Stimulated activated CD4-positive, alpha-beta T cell treated with anti-CD3 and anti-CD28 coated beads, Interleukin-4, amount 100 ng/mL, for 1 hour (primary cell): Measurements from ENCODE around the gene UEVLD.
"Not testable (repeated sequence)": the region's sequence is repeated elsewhere in the genome, so short reads cannot be mapped to it uniquely, and the experiment has no call there.

Source experiments
- DNase-seq: peaks from one replicate; pipeline ENCODE4 v3.0.0-alpha.2; 2020

Gene UEVLD

DNA sequence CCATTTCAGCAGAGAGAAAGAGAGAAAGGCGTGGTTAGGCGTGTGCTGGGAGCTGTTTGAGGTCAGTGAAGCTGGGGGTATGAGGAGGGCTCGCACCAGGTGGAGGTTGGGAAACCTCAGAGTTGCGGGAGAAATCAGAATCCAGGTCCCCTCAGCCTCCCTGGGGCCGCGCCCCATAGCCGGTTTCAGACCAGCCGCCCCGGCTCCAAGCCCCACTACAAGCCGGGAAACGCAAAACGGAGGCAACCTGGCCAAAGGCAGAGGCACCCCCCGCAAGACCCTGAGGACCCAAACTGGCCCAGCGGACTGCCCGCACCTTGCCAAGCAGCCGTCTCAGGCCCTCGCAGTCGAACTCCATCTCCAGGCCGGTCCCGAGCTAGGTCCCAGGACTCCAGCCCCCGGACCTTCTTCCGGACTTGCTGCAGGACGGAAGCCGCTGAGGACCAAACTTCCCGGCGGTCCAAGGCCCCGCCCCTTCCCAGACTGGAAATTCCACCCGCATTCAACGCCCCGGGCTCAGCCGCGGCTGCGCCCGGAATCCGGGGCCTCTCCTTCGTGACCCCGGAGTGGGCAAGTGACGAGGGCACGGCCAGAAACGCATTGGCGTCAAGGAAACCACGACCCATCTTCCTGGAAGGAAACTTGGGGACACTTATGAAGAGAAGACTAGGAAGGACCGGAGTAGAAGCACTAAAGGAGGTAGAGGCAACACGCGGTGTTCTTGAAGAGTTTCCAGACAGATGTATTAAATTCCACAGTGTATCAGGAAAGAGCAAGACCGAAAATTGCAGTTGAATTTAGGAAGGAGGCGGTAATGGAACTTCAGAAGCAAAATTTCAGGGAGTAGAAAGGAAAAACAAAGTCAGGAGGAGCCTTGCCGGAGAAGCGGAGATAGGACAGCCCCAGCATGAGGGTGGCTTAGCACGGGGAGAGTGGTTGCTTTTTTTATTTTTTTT is at the start of gene UEVLD:
UEVLD (minus strand) TSS at position 438 of the 956 bp plus-strand sequence; CDS start at position 358, 80 bp downstream.
- DNase-seq = peak; percentile 65

DNA sequence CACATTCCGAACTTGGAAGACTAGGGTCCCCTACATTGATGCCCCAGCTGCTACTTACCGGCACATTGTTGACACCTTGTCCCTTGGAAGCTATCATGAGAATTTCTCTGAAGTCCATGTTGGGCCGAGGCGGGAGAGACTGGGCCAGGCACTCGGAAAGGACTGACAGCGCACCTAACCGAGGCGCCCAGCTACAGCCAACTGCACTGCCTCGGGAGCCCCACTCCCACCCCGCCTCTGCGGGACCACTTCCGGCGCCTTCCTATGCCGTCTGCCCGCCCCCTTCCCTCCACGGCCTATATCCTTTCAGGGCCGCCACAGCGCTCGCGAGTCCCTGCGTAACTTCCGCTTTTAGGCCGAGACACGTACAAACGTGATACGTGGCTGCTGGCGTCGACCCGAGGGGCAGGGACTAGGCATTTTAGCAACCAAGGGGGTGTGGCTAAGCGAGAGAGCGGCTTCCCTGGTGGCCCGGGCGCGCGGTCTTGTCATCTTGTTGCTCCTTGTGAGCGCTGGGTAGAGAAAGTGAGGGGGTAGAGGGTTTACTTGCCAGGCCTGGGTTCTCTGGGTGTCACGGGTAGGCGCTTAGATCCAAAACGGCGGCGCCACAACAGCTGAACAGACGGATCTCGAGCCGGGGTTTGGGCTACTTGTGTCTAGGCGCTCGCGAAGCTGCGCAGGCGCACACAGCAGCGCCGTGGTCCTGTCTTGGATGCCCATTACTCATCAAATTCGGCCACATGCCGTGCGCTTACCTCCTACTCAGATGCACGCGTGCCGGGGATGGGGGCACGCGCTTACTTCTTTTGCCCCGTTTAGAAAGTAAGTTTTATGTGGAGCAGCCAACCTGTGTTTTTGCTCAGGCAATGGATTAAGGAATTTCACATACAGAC is 45.9 kb upstream of the UEVLD start, which contains the start of gene SPTY2D1:
SPTY2D1 (minus strand) TSS at position 203 of the 893 bp plus-strand sequence; CDS start at position 118, 85 bp downstream.
- DNase-seq = peak; percentile 95

DNA sequence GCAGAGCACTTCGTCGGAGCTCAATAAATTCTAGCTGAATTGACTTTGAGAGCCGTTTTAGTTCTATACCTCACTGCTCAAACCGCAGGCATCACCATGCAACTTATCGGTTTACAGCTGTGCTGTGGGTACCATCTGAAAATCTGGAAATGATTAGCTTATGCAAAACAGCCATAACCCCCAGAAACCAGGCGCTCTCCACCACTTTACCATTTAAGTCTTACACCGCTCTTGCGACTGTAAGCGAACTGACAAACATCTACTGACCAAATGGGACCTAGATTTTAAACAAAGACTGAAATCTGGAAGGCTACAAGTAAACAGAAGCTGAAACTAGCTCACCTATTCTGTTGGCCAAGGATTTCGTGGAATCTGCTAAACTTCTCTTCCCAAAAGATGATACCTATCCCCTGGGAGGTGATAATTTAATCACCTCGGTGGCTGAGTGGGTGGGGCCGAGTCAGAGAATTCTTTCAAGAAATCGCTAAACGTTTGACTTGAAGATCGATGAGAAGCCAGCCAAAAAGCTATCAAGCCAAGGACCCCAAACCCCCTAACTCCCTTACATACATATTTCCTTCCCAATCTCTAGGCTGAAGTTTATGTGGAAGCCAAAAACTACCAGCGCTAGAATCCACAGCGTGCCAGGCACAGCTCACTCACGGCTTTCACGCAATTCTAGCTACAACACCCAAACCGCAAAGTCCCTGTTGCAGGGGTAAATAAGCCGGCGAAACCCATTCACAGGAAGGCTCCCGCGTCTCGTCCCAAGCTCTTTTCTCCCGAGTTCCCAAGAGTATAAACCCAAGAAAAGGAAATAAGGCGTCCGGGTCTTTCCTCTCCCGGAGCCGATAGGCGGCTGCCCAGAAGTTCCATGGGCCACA is 45.0 kb upstream of the UEVLD start:
- DNase-seq = peak; percentile 15

DNA sequence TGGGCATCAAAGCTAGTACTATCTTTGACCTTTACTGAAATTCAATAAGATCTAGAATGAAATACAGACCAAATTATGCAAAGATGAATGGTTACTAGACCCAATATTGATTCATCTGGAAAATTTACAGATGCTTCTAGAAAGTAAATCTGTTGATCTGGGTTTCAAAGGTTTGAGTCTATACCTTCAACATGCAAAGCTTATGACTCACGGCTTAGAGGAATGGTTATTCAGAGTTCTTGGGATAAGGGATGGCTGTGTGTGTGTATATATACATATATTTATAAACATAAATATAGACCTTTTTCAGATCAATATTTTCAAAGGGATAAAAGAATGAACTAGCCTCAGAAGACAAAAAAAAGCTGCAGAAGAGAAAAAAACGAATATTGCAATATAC is 44.3 kb upstream of the UEVLD start:
- DNase-seq = no peak

DNA sequence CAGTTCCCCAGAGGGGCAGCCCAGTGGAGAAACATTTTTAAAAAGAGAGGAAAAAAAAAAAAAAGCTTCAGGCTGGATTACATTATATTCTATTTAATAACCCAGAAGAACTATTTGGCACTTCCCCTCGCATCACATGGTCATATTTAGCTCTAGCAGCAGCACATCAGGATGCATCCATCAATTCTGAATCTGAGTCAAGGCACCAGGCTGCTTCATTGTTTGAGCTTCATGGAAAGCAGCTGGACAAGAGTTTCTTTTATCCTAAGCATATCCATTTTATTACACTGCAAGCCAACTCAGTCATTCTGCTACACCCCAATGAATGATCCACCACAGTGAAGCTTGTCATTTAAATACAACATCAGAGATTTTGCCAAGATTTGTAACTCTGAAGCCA is 35.6 kb upstream of the UEVLD start:
- no peak for DNase-seq

DNA sequence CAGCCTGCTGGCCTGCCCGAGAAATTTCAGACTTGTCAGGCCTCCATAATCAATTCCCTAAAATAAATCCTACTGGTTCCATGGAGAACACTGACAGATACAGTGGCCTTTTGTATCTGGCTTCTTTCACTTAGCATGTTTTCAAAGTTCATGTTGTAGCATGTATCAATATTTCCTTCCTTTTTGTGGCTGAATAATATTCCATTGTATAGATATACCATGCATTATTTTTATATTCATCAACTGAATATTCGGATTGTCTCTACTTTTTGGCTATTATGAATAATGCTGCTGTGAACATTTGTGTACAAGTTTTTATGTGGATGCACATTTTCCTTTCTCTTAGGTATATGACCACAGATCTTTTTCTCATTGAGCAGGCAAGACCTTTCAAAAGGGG is 35.2 kb upstream of the UEVLD start:
- no peak for DNase-seq

DNA sequence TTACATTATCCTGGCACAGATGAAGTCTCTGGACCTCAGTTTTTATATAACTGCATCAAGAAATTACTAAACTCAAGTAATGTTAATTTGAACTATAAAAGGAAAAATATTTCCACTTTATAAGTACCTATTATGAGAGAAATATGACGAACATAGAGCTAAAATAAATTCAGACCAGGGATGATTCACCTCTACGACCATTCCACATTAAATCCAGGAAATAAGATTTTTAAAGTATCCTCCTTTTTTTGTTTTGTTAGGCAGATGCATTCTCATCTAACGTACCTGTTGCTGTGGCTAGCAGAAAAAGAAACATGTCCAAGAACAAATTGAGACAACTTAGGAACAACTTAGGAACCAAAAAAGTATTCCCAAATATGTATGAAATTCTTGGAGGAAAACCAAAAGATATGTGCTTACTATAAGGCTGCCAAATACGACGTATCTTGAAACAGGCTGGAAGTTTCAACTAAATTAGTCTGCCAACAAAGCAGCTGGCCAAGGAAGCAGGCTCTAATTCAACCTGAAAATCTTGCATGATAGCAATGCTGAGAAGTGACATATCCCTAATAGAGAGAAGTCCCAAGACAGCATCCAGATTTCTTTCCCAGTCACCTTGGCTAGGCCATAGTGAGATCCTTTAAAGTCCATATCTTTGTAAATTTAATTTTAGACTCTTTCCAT is 29.9 kb upstream of the UEVLD start:
- DNase-seq = no peak

DNA sequence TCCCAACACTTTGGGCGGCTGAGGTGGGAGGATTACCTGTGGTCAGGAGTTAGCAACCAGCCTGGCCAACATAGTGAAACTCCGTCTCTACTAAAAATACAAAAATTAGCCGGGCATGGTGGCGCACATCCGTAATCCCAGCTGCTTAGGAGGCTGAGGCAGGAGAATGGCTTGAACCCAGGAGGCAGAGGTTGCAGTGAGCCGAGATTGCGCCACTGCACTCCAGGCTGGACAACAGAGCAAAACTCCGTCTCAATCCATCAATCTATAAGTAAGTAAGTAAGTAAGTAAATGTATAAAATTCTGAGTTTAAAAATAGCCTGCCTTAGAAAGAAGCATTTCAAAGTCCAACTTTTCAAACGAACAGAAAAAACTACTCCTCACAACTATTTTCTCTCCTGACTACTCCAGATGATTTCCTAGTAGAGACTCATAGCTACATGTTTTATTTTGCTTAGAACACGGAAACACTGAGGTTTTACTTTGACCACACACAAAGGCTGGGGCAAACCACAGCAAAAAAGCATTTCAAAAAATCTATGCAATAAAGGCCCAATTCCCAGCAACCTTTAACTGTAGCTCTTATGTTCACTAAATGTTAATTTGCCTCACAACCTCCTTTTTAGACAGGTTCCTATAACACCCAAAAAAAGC is 29.3 kb upstream of the UEVLD start:
- DNase-seq = no peak

DNA sequence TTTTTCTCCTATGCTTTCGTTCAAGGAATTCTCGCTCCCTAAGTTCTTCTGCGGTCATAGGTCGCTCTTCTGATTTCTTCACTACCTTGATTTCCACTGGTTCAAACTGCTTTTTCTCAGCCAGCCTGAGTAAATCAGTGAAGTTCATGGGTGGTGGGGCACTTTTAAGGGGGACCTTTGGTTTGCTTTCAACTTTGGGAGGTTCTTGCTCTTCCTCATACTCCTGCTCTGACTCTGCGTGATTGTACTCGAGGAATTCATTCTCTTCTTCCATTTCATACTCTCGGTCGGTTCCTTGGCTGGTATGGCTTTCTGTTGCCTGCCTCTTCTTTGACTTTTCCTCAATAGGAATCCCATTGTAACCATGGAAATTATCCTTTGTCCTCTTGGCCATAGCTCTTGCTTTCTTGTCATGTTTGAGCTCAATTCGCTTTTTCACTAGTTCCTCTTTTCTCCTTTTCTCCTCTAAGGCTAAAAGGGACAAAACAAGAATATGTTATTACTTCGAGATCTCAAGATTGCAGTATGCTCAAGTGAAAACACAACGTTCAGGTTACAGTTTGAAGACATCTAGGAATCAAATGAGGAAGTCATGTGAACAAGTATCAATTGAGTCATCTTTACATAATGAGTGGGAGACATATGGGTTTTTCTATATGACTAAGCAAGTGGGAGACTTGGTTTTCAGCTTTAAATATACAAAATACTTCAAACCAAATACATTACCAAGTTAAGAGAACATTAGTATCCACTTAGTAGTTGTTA is 27.3 kb upstream of the UEVLD start:
- no peak for DNase-seq

DNA sequence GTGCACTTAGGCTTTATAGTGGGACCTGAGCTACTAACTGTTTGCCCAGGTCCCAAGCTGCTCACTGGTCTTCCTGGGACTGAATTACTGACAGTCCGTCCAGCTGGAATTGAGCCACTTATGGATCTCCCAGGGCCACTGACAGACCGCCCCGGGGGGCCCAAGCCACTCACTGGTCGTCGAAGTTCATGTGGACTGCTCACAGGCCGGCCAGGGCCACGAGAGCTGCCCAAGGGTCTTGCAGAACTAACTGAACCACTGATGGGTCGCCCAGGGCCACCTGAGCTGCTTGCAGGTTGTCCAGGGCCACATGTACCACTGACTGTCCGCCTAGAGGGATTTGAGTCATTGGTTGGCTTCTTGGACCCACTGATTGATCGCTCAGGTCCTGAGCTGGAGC is 26.1 kb upstream of the UEVLD start:
- no peak for DNase-seq

DNA sequence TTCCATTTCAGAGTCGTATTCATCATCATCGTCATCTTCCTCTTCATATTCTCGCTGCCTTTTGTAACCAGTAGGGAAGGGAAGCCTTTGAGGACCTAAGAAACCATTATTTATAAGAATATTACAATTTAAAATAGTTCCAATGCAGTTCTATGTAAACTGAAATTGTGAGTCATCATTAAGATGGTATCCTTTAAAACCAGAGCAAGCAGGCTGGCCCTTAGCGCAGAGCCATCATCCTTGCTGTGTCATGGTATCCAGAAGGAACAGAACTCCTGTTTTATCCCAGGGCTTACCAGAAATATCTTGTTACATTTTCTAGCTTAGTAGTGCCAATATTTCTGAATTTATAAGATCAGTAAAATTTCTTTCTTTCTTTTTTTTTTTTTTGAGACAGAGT is 23.9 kb upstream of the UEVLD start:
- no peak for DNase-seq

DNA sequence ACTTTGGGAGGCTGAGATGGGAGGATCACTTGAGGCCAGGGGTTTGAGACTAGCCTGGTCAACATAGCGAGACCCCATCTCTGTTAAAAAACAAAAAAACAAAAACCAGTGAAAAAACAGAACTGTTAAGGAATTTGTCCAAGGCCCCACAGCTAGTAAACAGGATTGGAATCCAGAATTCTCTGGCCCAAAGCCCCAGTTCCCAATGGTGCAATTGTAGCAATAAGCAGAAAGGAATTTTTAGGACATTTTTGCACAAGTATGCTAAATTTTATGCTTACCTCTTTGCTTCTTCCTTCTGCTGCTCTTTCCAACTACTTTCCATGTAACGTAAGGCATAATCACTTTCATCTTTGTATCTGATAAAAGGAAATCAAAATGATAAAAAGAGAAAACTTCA is 22.7 kb upstream of the UEVLD start:
- no peak for DNase-seq

DNA sequence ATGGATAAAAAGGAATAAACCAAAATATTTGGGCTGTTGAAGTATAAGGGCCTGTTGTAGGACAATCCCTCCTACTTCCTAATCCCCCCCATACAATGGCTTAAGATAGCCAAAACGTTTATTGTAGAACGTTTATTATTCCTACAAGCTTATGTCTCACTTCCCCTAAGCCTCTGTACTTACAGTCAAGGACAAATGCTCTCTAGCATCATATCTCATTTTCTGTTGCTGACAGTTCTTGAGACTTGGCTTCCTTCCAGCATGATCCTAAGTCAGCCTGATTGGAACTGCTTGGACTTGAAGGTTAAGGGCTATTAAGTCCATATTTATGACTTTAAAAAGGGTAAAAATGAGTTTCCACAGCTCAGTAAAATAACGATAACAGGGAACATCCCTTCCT is 19.8 kb upstream of the UEVLD start:
- DNase-seq = no peak

DNA sequence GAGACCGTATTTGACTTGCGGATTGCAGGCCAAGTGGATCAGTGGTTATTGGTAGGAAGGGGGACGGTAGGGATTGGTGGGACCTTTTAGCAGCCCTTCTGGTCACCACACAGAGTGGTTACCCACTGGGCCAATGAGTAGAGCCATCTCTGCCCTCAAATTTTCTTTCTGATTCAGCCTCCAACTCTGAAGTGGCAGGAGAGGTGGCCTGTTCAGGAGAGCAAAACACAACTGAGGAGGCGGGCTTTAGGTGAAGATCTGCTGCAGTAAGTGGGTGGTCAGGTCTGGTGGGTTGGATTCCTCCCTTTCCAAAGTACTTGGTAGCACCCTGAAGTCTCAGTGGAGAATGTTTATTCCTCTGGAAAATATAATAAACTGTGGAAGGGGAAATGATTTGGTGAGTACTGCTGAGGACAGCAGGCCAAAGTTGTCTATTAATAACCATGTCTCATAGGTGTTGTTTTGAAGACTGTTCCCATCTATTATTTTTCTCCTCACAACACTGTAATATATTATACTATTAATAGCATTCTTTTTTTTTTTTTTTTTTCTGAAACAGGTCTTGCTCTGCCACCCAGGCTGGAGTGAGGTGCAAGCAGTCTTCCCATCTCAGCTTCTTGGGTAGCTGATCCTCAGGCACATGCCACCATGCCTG is 12.5 kb upstream of the UEVLD start:
- no peak for DNase-seq

DNA sequence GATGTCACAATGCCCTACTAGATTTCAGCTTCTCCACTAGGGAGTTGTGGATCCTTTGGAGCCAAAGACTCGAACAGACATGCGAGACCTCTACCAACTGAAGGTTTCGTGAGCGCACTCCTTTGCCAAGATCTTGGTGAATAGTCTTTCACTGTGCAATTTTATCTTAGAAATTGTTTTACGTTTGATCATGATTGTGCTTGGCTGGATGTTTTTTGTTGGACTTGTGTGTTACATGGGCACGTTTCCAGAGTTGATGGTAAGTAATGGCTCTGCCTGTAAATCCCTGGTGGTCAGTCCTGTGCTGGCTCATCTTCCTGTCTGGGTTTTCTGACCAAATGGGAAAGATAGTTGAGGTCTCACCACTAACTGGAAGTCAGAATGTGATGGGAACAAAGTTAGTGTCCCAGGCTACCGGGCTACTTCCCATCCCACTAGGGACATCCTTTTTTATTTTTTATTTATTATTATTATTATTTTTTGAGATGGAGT is 11.3 kb upstream of the UEVLD start, which contains the start of gene MISFA:
MISFA (plus strand) TSS at position 51 of the 492 bp plus-strand sequence; CDS start at position 191, 140 bp downstream.
- DNase-seq = no peak

DNA sequence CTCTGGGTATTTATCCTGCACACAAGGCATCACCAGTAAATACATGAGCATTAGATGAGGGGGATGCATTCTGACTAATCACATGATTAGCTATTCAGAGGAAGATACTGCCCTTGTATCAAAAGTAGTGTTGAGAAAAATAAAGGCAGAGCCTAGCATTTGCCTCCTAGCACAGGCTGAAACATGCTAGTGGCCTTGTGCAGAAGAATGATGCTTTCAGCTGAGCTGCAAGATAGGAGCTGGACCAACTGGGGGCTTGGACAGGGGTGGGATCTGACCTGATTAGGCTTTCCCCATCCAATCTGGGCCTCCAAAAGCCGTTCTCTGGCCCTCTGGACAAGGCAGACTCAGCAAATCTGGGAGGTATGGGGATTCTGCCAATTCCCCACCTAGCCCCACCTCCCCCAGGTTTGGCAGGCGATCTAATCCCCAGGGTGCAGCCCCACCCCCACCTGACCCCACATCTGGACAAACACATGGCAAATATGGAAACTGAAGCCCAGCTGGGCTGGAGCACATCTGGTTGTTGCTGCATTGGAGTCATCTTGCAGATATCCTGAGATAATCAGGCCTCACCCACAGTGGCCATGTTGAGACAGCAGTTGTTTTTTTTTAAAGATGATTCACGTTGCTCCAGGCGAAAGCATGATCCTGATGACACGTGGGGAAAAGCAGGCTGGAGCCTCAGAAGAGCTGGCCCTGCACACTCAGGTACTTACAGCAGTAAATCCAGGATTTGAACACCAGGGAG is 6.6 kb upstream of the UEVLD start:
- no peak for DNase-seq

DNA sequence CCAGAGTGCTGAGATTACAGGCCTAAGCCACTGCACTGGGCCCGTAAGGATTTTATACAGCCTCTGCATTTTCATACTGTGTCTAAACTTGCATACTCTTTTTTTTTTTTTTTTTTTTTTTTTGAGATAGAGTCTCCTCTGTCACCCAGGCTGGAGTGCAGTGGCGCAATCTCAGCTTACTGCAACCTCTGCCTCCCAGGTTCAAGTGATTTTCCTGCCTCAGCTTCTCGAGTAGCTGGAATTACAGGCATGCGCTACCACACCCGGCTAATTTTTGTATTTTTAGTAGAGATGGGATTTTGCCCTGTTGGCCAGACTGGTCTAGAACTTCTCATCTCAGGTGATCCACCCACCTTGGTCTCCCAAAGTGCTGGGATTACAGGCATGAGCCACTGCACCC is 5.6 kb upstream of the UEVLD start:
- DNase-seq = not testable (repeated sequence)

DNA sequence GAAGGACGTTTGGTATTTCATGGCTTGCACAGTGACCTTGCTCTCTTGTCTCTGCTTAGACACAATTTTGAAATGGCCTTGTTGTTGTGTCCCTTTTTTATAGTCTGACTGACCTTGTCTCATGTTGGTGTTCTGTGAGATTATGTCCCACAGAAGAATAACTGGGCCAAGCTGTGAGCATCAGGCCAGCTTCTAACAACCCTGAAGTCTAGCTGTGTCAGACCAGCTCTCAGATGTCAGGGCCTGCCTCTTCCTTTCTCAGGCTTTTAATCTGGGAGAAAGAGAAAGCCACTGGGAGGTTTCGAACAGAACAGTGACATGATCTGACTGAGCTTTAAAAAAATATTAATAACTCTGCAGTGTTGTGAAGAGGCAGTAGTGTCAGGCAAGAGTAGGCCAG is 2.0 kb upstream of the UEVLD start:
- DNase-seq = no peak

DNA sequence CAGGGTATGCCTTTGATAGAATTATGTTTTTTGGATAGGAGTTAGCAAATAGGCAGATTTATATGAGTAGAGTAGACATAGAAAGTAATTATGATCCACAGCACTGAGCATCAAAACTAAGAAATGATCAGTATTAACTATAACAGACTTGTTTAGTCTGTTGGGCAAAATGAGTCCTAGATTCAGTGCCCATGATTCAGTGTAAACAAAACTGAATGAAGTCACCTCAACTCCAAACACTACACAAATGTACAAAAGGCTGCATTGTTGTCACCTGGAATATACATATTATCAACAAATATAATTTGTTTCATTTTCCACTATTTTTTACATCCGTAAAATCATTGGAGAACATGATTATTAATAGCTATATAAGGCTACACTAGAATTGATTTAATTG is 6.7 kb downstream of the UEVLD start:
- no peak for DNase-seq
